GM19397 (cell line): Measurements from ENCODE around the gene FGF9.

ENCODE experiments used
- ATAC-seq: cut with Tn5 transposase; IDR thresholded peaks from one replicate; pipeline ENCODE4 v1.9.1; 2021; ENCODE audit warnings: mild to moderate bottlenecking, moderate library complexity; ENCODE audit not compliant: unreplicated experiment

FGF9 gene

DNA sequence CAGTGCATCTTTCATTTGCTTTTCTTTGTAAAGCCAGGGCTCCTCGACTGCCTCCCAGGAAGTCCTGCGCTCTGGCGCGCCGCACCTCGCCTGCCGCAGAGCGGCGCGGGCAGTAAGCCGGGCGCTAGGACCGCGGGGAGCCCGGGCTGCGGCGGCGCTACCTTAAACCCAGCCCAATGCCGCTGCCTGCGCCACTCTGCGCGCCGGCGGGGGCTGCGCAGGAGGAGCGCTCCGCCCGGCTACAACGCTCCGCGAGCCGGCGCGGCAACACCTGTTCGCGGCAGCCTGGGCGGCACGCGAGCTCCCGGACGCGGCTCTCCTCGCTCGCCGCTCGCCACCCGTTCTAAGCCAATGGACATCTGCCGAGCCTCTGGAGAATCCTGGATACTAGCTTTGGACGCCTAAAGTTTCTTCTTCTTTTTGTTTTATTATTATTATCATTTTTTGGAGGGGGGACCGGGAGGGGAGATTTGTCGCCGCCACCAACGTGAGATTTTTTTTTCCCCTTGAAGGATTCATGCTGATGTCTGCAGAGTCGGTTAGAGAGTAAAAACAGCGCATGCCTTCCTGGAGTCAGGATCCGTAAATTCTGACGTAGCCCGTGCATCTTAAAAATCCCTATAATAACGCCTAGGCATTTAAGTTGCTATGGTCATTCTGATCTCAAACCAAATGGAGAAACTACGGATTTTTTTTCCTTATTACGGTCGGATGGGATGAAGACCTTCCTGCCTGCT, at the start of gene FGF9:
TSS of gene FGF9 (plus strand) at position 191 of the 737 bp plus-strand sequence. CDS start 840 bp downstream, outside the sequence.
- peak; percentile 70 for ATAC-seq

- no peak for ATAC-seq
These were observed 45.5 kb upstream of the FGF9 start for GRCh38 chr13:21625366-21625765.

DNA sequence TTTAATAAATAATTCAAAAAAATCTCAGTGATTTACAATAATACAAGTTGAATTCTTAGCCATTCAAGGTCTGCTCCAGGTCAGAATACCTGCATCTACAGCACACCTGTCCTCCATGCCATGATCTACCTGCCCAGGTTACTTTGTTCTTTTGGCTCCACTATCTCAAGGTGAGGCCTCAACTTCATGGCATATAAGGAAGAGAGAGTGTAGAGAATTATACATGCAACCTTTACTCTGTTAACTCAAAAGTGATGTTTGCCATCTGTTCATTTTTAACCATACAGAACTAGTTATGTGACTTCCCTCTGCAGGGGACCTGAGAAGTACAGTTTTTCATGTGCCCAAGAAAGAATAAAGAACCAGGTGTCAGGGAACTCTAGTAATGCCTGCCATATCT, 38.7 kb upstream of the FGF9 start:
- ATAC-seq = no peak

- no peak for ATAC-seq
These were observed 34.2 kb upstream of the FGF9 start for GRCh38 chr13:21636656-21637055.

GRCh38 chr13:21637296-21637695, 33.6 kb upstream of the FGF9 start:
- no peak for ATAC-seq

- no peak for ATAC-seq
These were observed 32.3 kb upstream of the FGF9 start for GRCh38 chr13:21638319-21639282.

DNA sequence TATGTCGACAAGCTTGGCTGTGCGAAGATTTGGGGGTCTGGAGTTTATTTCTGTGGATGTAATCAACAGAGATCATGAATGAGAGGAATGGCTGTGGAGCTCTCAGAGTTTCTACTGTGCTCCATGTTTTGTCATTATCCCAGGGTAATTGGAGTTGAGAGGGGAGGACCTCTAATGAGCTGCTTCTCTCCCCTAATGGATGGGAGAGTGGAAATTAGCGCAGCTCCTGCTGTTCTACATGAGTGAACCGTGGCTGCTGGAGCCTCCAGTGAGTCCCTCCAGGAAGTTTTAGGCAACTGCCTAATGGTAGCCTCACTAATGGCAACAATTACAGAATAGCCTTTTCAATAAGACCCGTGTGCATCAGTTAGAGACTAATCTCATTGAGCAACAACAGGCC, 31.3 kb upstream of the FGF9 start:
- no peak for ATAC-seq

DNA sequence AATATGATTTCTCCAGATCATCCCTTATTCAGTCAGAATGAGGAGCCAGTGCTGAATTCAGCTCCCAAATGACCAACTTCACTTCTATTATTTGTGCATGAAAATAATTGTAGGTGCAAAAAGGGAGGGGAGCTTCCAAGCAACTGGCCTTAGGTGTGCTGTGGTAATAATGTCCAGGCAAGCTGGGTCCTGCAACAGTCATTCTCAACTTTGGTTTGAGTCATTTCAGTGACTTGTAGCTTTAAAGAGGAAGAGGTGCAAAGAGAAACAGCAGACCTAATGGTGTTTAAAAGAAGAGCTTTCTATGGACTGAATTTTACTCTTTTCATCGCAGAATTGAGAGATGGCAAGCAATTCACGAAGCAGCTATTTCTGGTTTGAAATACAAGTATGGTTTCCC, 29.2 kb upstream of the FGF9 start:
- ATAC-seq = no peak

DNA sequence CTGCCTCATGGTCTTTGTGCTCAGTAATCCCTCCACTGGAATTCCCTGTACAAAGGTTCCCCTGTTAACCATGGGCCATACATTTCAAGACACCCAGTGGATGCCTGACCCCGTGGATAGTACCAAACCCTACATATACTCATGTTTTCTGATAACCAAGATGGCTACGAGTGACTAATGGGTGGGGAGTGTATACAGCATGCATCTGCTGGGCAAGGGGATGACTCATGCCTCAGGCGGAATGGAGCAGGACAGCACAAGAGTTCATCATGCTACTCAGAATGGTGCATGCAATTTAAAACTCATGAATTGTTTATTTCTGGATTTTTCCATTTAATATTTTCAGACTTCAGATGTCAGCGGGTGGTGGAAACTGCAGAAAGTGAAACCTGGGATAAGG, 13.3 kb upstream of the FGF9 start:
- ATAC-seq = no peak

GRCh38 chr13:21659087-21659486, 11.8 kb upstream of the FGF9 start:
- no peak for ATAC-seq

DNA sequence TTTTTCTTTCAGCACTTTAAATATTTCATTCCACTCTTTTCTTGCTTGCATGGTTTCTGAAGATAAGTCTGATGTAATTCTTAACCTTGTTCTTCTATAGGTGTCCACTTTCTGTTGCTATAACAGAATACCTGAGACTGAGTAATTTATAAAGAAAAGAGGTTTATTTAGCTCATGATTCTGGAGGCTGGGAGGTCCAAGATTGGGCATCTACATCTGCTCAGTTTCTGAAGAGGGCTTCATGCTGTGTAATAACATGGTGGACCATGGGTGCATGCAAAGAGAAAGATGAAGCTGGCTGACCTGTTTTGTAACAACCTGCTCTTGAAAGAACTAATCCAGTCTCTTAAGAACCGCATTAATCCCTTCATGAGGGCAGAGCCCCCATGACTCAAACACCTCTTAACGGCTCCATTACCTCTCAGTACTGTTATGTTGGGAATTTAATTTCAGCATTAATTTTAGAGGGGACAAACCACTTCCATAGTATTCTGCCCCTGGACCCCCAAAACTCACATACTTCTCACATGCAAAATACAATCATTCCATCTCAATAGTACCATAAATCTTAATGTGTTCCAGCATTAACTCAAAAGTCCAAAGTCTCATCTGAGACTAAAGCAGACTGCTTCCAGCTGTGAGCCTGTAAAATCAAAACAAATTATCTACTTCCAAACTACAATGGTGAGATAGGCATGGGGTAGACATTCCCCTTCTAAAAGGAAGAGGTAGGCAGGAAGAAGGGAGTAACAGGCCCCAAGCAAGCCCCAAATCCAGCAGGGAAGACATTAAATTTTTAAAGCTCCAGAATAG, 9.6 kb upstream of the FGF9 start:
- ATAC-seq = no peak

DNA sequence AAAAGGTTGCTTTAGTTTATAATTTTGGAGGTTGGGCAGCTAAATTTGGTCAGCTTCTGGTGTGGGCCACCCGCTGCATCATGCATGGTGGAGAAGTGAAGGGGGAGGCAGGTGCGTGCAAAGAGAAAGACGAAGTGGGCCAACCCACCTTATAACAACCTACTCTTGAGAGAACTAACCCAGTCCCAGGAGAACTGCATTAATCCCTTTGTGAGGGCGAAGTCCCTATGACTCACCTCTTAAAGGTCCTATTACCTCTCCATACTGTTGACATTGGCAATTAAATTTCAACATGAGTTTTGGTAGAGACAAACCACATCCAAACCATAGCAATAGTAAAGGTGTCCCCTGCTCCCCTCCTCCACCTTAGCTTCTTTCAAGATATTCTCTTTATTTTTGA, 7.7 kb upstream of the FGF9 start:
- ATAC-seq = no peak

DNA sequence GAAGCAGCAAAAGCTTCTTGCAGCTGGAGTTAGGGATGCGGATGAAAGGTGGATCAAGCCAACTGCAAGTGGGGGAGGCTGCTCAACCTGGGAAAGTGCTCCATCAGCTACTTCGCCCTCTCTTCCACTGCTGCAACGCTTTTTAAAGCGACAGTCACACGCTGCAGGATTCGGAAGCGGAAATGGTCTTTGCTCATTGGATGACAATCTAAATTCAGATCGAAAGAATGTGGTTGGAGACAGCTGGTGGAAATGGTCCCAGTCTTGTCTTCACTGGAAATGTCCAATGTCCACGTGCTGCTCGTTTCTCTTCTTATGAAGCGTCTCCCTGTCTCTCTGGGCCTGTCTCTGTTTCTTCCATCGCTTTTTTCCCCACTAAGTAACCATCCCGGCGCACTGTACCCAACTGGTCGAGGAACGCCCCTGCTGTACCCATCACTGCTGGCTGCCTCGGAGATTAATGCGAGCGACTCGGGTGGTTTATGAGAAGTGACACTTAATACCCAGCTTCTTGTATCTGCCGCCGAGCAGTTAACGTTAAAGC, 2.1 kb upstream of the FGF9 start:
- ATAC-seq = no peak

DNA sequence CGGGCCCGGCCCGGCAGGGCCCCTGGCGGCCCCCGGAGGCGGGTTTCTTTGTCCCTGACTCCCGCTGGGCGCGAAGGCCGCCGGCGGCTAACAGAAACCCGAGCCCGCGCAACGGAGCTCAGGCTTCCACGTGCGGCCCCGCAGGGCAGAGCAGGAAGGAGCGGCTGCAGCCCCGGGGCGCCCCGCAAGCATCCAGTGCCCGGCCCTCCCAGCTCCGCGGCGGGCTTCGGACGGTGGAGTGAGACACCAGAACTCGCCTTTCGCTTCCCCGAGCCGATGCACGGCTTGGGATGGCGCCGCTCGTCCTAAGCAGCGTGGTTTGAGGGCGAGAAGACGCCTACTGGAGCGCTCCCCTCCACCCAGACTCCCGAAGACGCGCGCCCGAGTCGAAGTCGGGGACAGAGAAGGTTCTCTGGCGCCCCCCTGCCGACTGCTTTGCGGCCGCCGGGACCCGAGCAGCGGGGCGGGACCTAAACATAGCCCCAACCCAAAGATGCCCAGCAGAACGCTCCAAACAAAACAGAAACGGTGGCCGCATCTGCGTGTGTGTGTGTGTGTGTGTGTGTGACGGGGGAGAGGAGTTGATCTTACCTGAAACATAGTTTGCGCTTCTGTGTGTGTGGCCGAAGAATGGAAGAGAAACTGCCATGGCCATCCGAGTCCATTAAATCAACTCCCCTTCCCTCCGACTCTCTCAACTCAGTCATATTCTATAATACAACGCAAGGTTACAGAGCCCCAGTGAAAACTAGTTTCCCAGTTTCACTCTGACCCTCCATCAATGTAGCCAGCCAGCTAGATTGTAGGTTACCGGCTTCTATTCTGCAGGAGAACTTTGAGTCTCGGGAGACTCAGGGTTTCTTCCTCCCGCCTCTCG, 629 bp upstream of the FGF9 start:
- peak; percentile 20 for ATAC-seq

DNA sequence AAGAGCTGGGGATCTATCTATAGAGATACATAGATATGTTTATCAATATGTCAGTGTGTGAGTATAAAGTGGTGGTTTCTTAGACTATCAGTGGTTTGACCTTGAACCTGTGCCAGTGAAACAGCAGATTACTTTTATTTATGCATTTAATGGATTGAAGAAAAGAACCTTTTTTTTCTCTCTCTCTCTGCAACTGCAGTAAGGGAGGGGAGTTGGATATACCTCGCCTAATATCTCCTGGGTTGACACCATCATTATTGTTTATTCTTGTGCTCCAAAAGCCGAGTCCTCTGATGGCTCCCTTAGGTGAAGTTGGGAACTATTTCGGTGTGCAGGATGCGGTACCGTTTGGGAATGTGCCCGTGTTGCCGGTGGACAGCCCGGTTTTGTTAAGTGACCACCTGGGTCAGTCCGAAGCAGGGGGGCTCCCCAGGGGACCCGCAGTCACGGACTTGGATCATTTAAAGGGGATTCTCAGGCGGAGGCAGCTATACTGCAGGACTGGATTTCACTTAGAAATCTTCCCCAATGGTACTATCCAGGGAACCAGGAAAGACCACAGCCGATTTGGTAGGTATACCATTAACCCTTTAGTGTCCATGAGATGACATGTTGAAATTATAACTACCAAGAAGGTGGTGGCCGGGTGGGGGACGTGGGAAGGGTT, 880 bp downstream of the FGF9 start:
- ATAC-seq = no peak

- ATAC-seq = no peak
These were observed 1.4 kb downstream of the FGF9 start for GRCh38 chr13:21672287-21672680.

DNA sequence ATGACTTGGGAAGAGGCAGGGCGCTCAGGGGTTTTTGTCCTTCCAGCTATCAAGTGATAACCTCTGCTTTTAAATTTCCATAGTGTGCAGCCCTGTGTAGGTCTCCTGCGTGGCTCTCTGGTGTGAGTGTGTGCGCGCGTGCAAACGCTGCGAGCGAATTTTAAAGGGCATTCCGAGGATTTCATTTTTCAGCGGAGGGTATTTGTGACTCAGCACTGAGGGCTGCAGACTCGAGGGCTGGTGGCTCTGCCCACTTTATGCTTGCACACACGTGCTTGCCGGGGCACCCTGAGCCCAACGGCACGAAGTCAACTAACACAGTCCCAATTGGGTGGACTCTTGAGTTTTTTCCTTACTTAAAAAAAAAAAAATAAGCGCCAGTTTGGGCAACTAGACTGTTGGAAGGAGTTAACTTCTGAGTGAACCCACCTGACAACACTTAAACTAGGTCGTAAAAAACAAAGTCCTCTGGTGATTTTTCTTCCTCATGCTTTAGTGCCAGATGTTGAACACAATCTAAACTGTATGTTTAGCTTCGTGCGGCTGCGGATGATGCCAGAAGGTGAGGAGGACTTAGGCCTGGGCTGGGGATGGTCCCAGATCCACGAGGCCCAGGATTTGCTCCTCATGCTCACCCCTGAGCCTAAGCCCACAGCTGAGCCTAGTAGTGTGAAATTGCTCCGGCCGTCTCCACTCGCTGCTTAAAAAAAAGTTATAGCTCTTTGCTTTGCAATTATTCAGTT, 2.1 kb downstream of the FGF9 start:
- no peak for ATAC-seq

GRCh38 chr13:21673539-21673788, 2.6 kb downstream of the FGF9 start:
- ATAC-seq = peak; percentile 29
